Prostate gland (tissue), 2 donors: ENCODE data around the gene ZNF322.

Experiments used
- POLR2A ChIP-seq: fragments of 450-650 bp; IDR thresholded peaks from one replicate; pipeline ENCODE4 v1.6.1; 2016; ENCODE audit warnings: antibody characterized with exemption, mild to moderate bottlenecking
- POLR2AphosphoS5 ChIP-seq: sonication (generic); formaldehyde crosslinking; IDR thresholded peaks from one replicate; pipeline ENCODE4 v1.6.1; 2017; ENCODE audit warnings: antibody characterized with exemption
- TF ChIP-seq, protein P1 (sequence below), 4 experiments: fragments of 200-600 bp in 2 of 4; fragments of 450-650 bp in 2 of 4; sonication (generic) in 2 of 4; IDR thresholded peaks; 1 replicate in 3 of 4; 2 replicates in 1 of 4; pipeline ENCODE4 v1.5.1; 2016 to 2019; ENCODE audit warnings: antibody characterized with exemption in 4 of 4, mild to moderate bottlenecking in 2 of 4, moderate library complexity in 2 of 4

GRCh38 chr6:26629359-26629758 is 30.2 kb downstream of the ZNF322 start:
- TF ChIP-seq, protein P1, sequence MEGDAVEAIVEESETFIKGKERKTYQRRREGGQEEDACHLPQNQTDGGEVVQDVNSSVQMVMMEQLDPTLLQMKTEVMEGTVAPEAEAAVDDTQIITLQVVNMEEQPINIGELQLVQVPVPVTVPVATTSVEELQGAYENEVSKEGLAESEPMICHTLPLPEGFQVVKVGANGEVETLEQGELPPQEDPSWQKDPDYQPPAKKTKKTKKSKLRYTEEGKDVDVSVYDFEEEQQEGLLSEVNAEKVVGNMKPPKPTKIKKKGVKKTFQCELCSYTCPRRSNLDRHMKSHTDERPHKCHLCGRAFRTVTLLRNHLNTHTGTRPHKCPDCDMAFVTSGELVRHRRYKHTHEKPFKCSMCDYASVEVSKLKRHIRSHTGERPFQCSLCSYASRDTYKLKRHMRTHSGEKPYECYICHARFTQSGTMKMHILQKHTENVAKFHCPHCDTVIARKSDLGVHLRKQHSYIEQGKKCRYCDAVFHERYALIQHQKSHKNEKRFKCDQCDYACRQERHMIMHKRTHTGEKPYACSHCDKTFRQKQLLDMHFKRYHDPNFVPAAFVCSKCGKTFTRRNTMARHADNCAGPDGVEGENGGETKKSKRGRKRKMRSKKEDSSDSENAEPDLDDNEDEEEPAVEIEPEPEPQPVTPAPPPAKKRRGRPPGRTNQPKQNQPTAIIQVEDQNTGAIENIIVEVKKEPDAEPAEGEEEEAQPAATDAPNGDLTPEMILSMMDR (IDR thresholded peaks at IDR 0.05): no peak
- no peak for TF ChIP-seq POLR2A
- no peak for TF ChIP-seq POLR2AphosphoS5
